ENCODE data around the gene REC114.

REC114 gene

GRCh38 chr15:73583544-73583943 is 140.6 kb downstream of the REC114 start:
- DNase-seq, result no peak

DNA sequence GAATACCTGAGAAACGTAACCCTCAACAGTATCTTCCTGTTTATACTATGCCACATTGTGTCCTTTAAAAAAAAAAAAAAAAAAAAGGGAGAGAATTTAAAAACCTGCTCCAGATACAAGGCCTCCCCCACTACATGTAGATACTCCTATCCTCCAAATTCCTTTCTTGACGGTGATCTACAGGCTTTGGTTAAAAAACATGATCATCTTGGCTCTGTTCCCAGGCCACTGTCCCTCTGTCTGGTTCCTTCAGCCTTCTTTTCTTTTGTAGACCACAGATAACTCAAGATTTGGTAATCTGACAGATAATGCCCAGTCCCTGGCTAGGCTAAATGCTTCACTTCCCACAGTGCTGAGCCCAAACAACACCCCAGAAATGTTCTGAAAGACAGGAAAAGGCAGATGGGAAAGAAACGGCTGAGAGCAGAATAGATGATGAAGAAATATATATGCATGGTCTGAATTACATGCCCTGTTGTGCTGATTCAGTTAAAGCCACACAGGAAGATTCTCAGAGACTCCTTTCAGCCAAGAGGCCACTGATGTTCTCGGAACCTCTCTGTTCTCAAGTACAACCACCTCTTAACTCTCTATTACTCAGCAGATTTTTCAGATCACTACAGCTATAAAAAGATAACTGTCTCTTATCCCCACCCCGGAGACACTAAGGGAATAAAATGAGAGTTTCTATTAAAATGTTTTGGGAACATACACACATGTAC is 141.9 kb downstream of the REC114 start:
- no peak for DNase-seq

DNA sequence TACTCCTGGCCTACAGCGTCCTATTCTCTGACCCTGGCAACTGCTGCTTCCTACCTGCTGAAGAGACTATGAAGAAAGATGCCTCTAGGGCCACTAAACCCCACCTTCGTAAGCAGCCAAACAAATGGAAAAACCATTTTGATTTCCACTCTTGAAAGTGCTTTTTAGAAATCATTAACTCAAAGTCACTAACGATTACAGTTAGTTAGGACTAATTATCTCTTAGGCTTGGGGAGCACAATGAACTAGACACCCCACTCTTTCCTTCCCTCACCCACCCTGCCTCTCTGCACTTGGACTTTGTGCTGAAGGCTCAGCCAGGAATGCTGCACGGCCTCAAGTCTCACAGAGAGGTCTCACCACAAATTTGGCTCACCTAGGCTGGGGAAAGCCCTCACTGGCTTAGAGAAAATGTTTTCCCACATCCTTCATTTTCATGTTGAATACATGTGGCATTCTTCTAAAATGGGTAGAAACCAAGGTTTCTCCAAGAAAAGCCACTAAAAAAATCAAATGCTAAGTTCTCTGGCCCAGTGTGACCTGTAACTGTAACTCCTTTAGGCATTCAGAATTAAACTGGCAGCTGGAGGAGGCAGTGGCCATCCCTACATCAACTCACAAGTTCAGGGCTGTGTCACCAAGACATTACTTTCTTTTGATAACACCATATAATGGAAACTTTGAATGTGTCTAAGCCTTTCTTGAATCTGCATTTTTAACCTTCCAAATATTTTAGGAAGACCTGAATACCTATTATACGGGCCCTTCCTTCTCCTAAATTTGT is 143.1 kb downstream of the REC114 start:
- DNase-seq, result no peak

DNA sequence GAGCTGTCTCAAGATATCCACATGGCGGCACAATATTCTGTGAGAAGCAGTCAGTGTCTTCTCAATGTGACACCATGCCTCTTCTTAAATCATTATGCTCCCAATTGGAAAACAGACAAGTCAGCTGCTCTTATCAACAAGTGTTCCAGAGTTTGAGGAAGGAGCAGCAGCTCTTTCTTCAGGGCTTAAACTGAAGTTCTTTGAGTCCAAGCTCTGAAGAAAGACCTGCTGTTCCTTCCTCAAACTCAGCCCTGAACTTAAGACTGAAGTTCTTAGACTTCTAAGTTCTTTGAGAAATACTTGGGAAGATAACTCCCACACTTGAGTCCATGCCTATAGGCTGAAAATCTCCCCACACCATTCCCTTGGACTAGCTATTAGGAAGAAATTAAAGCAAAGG is 146.8 kb downstream of the REC114 start:
- no peak for DNase-seq

- no peak for DNase-seq
These were observed 147.3 kb downstream of the REC114 start for GRCh38 chr15:73590263-73590662.

GRCh38 chr15:73593304-73594074 is 150.5 kb downstream of the REC114 start:
- DNase-seq, result no peak

DNA sequence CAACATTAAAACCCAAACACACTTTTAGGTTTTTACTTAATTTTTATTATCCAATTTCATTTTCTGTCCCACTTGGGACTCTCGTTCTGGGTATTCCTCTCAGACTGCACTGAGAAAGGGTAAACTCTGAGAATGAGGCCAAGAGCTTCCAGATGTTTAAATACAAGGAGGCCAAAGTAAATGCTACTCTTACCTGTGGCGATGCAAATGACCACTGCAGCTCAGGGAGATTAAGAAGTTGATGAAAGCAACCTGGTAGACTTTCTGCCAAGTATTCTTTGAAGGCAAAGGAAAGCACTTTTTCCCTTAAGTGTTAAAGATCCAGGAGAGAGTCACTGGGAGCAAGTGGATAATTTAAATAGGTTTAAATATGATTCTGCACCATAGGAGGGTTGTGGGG is 151.1 kb downstream of the REC114 start:
- DNase-seq, result no peak

- DNase-seq, result no peak
These were observed 153.2 kb downstream of the REC114 start for GRCh38 chr15:73596174-73596573.

DNA sequence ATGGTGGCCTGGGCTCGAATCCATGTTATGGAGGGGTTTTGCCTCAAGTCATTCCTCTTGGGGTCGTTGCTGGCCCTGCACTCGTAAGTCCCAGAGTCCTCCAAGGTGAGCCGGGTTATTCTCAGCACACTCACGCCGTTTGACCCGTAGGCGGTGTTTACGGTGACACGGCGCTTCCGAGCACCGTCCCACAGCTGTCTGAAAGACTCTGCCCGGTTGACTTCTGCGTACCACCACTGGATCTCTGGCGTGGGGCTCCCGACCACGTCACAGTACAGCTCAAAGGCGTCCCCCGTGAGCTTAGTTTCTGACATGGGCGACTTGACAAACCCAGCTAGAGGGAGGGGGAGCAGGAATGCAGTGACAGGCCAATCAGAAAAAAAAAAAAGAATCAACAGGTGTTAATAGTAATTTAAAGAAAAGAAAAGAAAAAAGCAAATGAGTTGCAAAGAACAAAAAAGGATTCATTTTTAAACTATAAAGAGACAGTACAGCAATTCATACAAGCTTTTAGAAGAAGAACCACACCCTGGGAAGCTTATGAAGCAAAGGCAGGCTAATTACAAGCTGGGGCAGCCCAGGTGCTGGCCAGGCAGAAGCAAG is 154.2 kb downstream of the REC114 start:
- DNase-seq, result no peak

- no peak for DNase-seq
These were observed 155.7 kb downstream of the REC114 start for GRCh38 chr15:73598530-73599160.

DNA sequence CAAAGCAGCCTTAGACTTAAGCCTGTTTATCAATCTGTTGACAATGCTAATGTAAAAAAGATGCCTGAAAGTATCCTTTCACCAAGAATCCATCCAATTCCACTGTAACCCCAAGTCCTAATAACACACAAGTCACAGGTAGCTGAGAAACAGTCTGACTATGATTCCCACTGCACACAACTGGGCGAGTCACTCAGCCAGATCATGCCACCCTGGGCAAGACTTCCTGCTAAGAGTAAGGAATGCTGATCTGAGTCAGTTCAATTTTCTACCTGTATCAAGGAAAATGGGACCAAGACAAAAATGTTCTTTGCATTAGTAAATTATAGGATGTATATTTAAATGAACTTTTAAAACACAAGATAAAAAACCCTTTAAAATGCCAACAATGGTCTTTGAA is 157.0 kb downstream of the REC114 start:
- DNase-seq, result no peak

GRCh38 chr15:73600413-73601335 is 157.7 kb downstream of the REC114 start:
- DNase-seq, result no peak

DNA sequence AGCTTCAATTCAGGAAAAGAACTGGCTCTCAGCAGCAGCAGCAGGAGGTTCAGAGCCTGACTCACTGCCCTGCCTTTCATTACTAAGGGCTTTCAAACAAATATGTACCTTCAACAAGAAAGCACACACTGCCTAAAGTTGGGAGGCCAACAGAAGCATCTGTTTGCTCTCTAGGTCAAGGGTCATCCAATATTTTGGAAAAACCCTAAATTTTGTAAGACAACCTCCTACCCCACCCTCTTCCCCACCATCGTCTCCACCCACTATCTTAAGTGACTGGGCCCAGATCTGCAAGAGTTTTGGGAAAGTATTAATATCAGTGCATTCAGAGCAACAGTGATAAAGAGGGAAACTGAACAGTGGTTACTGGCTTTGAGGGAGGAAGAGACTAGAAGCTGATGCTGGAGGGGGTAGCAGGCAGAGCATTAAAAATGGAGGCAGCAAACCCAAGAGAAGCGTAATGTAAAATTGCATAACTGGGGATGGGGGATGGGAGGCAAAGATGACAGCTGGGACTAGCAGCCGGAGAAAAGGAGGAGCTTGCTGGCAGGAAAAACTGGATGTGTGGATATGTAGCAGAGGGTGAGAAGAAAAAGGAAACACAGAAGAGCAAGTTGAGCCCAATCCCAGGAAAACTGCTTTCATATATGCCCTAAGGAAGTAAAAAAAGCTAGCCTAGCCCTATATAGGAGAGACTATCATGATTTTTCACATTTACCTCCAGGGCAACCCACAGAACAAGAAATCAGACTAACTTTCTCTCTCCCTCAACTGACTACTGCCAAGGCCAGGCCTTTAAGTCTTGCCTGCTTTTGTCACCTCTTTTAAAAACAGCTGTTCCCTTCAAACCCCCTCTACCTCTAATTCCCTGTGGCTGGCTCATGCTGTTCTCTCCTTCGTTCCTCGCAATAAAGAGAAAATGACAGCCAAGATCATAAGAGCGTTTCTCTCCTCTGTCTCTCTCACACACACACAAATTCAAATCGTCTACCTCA is 158.8 kb downstream of the REC114 start:
- no peak for DNase-seq

- DNase-seq, result no peak
These were observed 159.5 kb downstream of the REC114 start for GRCh38 chr15:73602446-73602843.

DNA sequence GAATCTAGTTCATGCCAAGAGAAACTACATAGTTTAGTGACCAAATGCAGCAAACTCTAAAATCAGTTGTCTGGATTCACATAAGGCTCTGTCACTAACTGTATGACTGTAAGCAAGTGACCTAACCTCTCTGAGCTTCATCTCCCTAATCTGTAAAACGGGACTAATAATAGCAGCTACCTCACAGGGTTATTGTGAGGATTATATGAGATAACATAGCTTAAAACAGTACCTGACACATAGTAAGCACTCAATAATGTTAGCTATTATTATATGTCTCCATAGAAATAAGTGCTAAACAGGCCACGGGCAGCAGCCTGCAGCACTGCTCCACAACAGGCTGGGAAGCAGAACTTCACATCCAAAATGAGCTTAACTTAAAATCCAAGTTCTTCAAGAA is 160.0 kb downstream of the REC114 start:
- no peak for DNase-seq

DNA sequence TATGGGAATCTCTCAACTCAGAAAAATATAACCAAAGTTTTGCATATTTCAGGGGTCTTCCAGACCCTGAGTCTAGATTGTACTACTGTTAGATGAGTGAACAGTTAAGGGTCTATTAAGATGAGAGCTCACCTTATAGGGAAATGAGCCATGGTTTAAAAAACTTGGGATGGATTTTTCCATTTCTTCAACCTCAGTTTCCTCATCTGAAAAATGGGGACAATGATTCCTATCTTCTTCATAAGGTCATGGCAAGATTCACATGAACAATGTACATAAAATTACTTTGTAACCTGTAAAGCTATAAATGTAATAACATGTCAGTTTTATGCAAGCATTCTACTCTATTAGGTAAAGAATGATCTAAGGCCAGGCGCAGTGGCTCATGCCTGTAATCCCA is 161.5 kb downstream of the REC114 start:
- no peak for DNase-seq

- DNase-seq, result no peak
These were observed 162.9 kb downstream of the REC114 start for GRCh38 chr15:73605759-73606436.

- no peak for DNase-seq
These were observed 164.4 kb downstream of the REC114 start for GRCh38 chr15:73607405-73607804.

- no peak for DNase-seq
These were observed 164.9 kb downstream of the REC114 start for GRCh38 chr15:73607843-73608242.

DNA sequence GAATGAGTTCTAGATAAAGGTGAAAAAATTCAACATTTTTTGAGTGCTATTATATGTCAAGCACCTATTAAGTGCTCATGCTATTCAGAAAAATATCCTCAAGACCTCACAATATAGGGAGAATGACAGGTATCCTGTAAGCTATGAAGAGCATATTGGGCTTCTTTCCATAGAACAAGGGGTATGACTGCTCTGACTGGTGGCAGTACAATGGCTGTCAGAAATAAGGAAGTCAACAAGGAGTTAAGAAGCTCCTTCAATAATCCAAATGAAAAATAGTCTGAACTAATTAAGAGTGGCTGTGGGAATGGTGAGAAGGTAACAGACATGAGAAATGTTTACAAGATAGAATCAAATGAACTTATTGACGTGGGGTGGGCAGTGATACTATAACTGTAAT is 165.5 kb downstream of the REC114 start:
- no peak for DNase-seq

Measured in activated CD4-positive, alpha-beta T cell treated with anti-CD3 and anti-CD28 coated beads, Interleukin-2, amount 50 U/mL, for 1 hour (primary cell).